Stimulated activated CD4-positive, alpha-beta T cell treated with anti-CD3 and anti-CD28 coated beads, Interleukin-4, amount 100 ng/mL, for 4 hours (primary cell): ENCODE data around the gene HMGXB4.

Source experiments
- DNase-seq, 2 experiments: peaks; one replicate each; pipeline ENCODE4 v3.0.0-alpha.2; 2020

The HMGXB4 gene

GRCh38 chr22:35312198-35313059 is 55.1 kb downstream of the HMGXB4 start:
- DNase-seq, result no peak

DNA sequence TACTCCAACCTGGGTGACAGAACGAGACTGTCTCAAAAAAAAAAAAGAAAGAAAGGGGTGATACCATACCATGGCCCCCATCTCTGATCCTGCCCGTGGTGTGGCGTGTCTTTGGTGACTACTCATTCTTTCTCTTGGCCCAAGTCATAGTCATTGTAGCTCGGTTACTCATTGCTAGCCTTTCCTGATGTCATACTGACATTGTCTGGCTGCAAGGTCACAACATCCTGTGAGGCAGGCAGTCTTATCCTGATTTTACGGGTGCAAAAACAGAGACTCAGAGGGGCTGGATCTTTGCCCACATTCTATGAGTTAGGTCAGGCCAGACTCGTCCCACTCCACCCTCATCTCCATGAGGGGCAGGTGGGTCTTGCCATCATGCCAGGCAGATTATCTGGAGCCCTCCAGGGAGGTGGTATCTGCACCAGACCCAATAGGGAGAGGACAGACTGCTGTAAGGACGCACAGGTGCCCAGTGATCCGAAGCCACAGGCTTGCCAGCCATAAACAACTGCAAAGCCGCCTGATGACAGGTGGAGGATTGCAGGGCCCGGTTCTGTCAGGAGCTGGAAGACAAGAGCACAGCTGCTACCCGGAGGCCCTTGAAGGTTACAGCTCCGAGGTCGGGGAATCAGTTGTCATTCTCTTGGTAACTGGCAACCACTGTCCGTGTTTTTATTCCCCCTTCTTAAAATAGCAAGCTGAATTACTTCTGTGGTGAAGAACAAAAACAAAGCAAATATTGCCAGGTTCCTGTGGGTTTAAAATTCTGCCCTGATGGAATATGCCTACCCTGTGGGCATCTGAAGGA is 56.2 kb downstream of the HMGXB4 start:
- DNase-seq, result no peak

GRCh38 chr22:35314161-35314942 is 57.1 kb downstream of the HMGXB4 start:
- no peak for DNase-seq

- no peak for DNase-seq
Measured at GRCh38 chr22:35315141-35315854, 58.0 kb downstream of the HMGXB4 start.

- no peak for DNase-seq
Measured at GRCh38 chr22:35315855-35316745, 58.8 kb downstream of the HMGXB4 start.

DNA sequence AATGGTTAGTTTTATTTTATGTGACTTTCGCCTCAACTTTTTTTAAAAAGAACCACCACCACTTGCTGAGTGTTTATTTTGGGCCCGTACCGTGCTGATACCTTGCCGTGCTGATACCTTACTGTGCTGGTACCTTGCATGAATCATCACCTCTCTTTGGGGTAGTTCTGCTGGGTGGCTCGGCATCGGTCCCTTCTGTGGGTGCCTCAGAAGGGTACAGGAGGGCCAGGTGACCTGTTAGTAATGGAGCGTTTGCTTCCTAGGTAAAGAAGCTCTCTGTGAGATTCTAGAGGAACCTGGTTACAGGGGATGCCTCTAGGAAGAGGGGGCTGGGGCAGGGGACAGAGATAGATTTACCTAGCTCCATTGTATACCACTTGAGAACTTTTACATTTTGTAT is 59.5 kb downstream of the HMGXB4 start:
- DNase-seq, result no peak

DNA sequence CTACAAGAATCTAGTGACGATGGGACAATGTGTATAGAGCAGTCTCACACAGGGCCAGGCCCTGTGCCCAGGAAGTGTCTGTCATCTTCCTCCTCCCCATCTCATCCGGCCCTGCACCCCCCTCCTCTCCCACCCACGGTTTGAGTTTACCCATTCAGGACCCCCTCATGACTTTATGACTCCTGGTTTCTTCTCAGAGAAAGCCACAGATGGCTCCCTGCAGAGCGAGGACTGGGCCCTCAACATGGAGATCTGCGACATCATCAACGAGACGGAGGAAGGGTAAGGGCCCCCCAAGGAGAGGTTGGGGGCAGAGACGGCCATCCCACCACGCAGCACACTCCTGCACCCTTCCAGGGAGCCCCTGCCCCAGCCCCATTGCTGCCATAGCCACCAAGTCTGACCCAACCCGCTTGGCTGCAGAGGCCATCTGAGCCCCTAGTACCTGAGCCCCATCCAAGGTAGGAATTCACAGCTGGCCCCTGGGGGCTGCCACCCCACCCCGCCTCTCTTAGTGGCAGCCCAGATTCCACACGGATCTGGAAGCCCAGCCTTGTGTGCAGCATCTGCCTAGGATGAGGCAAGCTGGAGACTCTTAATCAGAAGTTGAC is 60.5 kb downstream of the HMGXB4 start:
- no peak for DNase-seq

DNA sequence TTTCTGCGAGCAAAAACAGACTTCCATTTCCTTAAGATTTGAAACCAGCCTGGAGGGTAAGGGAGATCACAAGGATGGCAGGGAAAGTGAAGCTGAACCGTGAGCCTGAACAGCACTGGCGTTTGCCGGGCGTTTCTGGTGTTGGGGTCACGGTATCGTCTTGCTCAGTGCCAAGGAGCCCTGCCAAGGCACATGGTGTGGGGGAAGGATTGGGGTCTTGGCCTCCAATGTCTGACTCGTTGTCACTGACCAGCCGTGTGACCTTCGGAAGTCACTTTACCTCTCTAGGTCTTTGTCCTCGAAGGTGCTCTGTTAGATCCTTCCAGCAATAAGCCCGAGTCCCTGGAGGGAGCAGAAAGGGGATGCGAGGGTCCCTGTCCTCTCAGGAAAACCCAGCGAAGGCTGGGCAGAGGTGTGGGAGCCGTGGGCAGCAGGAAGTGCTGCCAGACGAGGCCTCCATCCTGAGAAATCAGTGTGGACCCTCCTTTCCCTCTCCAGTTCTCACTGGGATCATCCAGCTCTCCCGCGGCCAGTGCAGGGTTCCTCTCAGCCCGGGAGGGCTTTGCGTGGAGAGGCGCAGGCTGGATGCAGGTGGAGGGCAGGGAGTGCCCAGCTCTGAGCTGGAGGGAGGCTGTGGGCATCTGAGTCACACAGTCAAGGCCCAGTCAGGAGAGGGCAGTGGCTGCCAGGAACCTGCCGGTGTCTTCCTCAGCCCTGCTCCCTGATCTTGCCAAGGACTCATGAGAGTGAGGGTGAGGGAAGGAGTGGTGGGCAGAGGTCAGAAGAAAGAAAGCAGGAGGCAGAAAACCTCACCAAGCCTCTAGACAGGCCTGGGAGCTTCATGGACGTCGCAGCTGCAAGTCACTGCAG is 61.3 kb downstream of the HMGXB4 start:
- no peak for DNase-seq

- no peak for DNase-seq
Measured at GRCh38 chr22:35319244-35319985, 62.1 kb downstream of the HMGXB4 start.

DNA sequence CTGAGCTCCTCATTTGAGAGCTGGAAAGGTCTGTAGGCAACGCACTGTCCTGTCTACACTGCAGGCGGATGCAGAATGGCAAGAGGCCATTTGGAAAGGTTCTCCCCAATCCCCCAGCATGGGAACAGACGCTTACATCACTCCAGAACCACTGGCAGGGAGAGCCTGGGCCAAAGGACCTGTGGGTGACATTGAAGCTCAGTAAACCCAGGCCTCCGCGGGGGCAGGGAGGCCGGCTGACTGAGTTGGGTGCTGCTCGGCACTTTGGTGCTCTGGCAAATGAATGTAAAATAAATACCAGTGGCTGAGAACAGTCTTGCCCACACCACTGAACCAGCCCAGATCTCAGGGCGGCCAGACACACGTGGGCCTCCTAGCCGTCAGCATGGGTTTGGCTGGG is 64.8 kb downstream of the HMGXB4 start:
- no peak for DNase-seq

DNA sequence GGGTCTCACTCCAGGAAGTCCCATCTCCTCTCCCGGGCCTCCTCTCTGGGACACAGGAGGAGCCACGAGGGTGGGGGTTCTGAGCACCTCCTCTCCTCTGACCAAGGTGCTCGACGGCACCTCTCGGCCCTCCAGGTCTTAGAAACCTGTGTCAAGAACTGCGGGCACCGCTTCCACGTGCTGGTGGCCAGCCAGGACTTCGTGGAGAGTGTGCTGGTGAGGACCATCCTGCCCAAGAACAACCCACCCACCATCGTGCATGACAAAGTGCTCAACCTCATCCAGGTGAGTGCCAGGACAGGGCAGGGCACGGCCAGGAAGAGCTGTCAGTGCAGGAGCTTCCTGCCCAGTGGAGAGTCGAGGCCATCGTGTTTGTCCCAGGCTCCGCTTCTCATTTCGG is 65.6 kb downstream of the HMGXB4 start:
- DNase-seq, result no peak

DNA sequence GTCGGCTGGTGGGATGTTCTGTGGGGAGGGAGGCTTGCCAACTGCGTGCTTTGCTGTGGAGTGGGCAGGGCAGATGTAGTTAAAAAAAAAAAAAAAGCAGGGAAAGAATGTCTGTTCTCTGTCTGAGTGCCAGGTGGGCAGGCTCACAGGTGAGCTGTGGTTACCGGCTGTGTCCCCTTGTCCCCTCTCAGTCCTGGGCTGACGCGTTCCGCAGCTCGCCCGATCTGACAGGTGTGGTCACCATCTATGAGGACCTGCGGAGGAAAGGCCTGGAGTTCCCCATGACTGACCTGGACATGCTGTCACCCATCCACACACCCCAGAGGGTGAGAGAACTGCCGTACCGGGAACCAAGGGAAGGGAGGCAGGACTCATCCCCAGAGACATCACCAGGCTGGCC is 66.0 kb downstream of the HMGXB4 start:
- no peak for DNase-seq

GRCh38 chr22:35324067-35324466 is 66.8 kb downstream of the HMGXB4 start:
- no peak for DNase-seq

GRCh38 chr22:35324762-35325161 is 67.5 kb downstream of the HMGXB4 start:
- no peak for DNase-seq

DNA sequence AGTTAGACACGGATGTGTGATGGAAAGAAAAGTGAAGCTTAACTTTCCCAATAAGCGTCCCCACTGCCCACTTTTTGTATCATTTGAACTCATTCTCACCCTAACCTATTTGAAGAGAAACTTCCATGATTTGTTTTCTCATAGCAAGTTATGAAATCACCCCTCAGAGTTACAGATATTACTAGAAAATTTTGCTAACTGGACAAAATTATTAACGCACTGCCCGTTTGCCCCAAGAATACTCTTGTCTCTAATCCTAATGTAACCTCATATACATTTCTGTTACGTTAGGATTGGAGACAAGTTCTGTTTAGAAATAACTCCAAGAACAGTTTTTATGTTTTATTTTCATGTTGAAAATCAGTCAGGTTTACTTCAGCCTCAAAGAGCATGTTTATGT is 67.9 kb downstream of the HMGXB4 start:
- no peak for DNase-seq

DNA sequence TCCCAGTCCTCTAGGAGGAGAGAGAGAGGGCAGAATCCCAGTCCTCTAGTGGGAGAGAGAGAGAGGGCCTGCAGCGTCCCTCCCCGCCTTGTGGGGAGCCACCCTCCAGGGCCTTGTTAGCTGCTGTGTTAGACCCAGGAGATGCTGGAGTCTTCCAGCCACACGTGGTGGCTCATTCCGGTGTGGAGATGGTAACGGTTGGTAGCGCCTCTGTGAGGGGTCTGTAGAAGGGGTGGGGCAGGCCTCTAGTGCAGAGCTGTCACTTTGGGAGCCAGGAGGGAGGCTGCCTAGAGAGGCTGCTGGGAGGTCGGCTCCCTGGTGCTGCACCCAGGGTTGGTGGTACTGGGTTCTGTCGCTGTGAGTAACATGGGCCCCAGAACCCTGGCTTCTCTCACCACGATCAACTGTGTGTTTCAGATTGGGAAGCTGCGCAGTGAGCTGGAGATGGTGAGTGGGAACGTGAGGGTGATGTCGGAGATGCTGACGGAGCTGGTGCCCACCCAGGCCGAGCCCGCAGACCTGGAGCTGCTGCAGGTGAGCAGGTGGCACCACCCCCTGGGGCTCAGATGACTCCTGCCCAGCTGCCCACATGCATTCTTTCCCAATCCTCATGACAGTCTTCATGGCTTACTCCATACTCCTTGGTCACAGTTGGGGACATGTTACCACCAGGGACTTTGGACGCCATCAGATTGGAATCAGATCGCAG is 69.7 kb downstream of the HMGXB4 start:
- no peak for DNase-seq

DNA sequence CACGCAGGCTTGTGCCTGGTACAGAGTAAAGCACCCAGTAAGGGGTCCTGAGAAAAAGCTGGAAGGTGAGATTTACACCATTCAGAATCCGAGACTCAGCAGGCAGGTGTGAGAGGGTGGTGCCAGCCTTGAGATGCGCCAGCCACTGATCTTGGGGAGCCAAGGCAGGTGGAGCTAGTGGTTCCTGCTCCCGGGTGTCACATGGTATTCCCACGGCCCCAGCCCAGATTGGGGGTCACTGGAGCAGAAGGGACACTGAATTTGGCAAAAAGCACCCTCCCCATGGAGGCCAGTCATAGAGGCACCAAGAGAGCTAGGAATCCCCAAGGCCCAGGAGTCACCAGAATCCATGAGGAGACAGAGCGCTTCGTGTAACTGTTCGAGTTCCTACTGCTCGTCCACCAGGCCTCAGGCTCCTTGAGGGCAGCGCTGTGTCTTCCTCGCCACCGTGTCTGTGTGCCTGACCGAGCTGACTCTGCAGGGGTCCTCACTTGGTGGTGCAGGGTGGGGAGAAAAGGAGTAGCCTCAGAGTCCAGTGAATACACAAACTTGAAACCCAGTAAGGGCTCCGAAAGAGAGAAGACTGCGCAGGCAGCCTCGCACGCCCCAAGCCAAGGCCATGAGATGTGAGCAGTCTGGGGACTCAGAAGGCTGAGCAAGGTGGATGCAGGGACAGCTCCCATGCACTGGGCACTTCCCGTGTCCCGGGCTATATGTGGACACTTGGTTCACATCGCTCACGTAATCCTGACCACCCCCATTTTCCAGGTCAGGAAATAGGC is 70.6 kb downstream of the HMGXB4 start:
- DNase-seq, result no peak

- DNase-seq, result no peak
Measured at GRCh38 chr22:35328472-35328885, 71.2 kb downstream of the HMGXB4 start.
